Measurements from ENCODE around the gene TMEM107. TPM values are rescaled to one million over a fixed set of nuclear protein-coding genes. Genes with fewer than 3 reads are reported as not detected.

TMEM107 gene
- total and polyA plus RNA-seq, 2 experiments from 2014 or later = 40.7 to 54.6 TPM

- Histone ChIP-seq H3K4me1 (ENCODE audit: low read depth) (peaks cover 4% of the 10 kb centered on the region), H3K27ac (no peak overlapping the region), H3K27me3 (peaks cover 24% of the 10 kb centered on the region), H3K4me3 (no peak overlapping the region), H3K9me3 (ENCODE audit: low read depth) (no peaks in the 10 kb centered on the region), H3K36me3 (no peaks in the 10 kb centered on the region)
- TF ChIP-seq CTCF (IDR thresholded peaks at IDR 0.05; ENCODE audit: low read depth, low read length) = no peak
- DNase-seq (ENCODE audit: low read depth in 1 of 2, low spot score in 1 of 2) = no peak
Measured at GRCh38 chr17:8128125-8128784, 47.9 kb downstream of the TMEM107 start.

GRCh38 chr17:8126491-8127066 is 49.6 kb downstream of the TMEM107 start:
- peak overlapping the region; percentile 64 for H3K4me3 ChIP-seq

GRCh38 chr17:8125947-8126490 is 50.2 kb downstream of the TMEM107 start:
- Histone ChIP-seq H3K36me3 (no peaks in the 10 kb centered on the region), H3K27ac (no peak overlapping the region), H3K4me1 (ENCODE audit: low read depth) (peaks cover 4% of the 10 kb centered on the region), H3K9me3 (ENCODE audit: low read depth) (no peaks in the 10 kb centered on the region), H3K27me3 (peaks cover 37% of the 10 kb centered on the region), H3K4me3 (peak overlapping the region; percentile 64)
- TF ChIP-seq CTCF (IDR thresholded peaks at IDR 0.05; ENCODE audit: low read depth, low read length) = no peak
- peak in 1 of 2 donors; percentile 44 for DNase-seq (ENCODE audit: low read depth in 1 of 2, low spot score in 1 of 2)

More at GRCh38 chr17:8126491-8127066, 49.6 kb downstream of the TMEM107 start:
- H3K27ac ChIP-seq = no peak overlapping the region
- no peaks in the 10 kb centered on the region for H3K9me3 ChIP-seq (ENCODE audit: low read depth)
- H3K4me1 ChIP-seq (ENCODE audit: low read depth) = peaks cover 4% of the 10 kb centered on the region
- H3K27me3 ChIP-seq = peaks cover 37% of the 10 kb centered on the region
- peak in 1 of 2 donors; percentile 81 for DNase-seq (ENCODE audit: low read depth in 1 of 2, low spot score in 1 of 2)
- H3K36me3 ChIP-seq = no peaks in the 10 kb centered on the region
- no peak for TF ChIP-seq CTCF (IDR thresholded peaks at IDR 0.05; ENCODE audit: low read depth, low read length)

GRCh38 chr17:8125154-8125946 is 50.8 kb downstream of the TMEM107 start:
- Histone ChIP-seq H3K4me1 (ENCODE audit: low read depth) (peaks cover 4% of the 10 kb centered on the region), H3K4me3 (peak overlapping the region; percentile 64), H3K27ac (no peak overlapping the region), H3K27me3 (peaks cover 37% of the 10 kb centered on the region), H3K9me3 (ENCODE audit: low read depth) (no peaks in the 10 kb centered on the region), H3K36me3 (no peaks in the 10 kb centered on the region)
- no peak for TF ChIP-seq CTCF (IDR thresholded peaks at IDR 0.05; ENCODE audit: low read depth, low read length)
- peak; percentile 70 to 72 for DNase-seq (ENCODE audit: low read depth in 1 of 2, low spot score in 1 of 2)

- H3K9me3 ChIP-seq (ENCODE audit: low read depth) = no peaks in the 10 kb centered on the region
- no peak for TF ChIP-seq CTCF (IDR thresholded peaks at IDR 0.05; ENCODE audit: low read depth, low read length)
- DNase-seq (ENCODE audit: low read depth in 1 of 2, low spot score in 1 of 2) = peak in 1 of 2 donors; percentile 30
- peaks cover 37% of the 10 kb centered on the region for H3K27me3 ChIP-seq
- peak overlapping the region; percentile 64 for H3K4me3 ChIP-seq
- H3K36me3 ChIP-seq = no peaks in the 10 kb centered on the region
- H3K27ac ChIP-seq = no peak overlapping the region
- peaks cover 4% of the 10 kb centered on the region for H3K4me1 ChIP-seq (ENCODE audit: low read depth)
Measured at GRCh38 chr17:8124350-8125153, 51.6 kb downstream of the TMEM107 start.
